WTC11 (cell line): ENCODE results near the gene MRPL20. TPM values are rescaled to one million over a fixed set of nuclear protein-coding genes. Genes with fewer than 3 reads are reported as not detected.
"Not testable (repeated sequence)": the region's sequence is repeated elsewhere in the genome, so short reads cannot be mapped to it uniquely, and the experiment has no call there.

Experiments
- ATAC-seq: fragments of 200-7000 bp; cut with Tn5 transposase; 2 replicates; pipeline ENCODE4 v1.10.0; 2021; ENCODE audit warnings: mild to moderate bottlenecking, moderate library complexity
- CTCF ChIA-PET: fragments of 300-600 bp; sonication (Branson Sonifier 250); formaldehyde crosslinking; loops from one replicate; lab custom pipeline; 2021; ENCODE audit warnings: antibody characterized with exemption; lab: Charles Lee
- POLR2A ChIA-PET: fragments of 350-600 bp; sonication (Branson Sonifier 250); formaldehyde crosslinking; loops from one replicate; lab custom pipeline; 2021; ENCODE audit warnings: antibody characterized with exemption; lab: Charles Lee
- DNase-seq: peaks from one replicate; pipeline ENCODE4 v3.0.0; 2021; ENCODE audit warnings: low spot score
- H3K27ac Mint-ChIP-seq: 2 replicates; pipeline ENCODE4 v1.8.0; 2021; ENCODE audit warnings: mixed read lengths
- H3K27me3 Mint-ChIP-seq: 2 replicates; pipeline ENCODE4 v1.8.0; 2021; ENCODE audit warnings: low read depth, mild to moderate bottlenecking, moderate library complexity, mixed read lengths
- H3K36me3 Mint-ChIP-seq: 2 replicates; pipeline ENCODE4 v1.8.0; 2021; ENCODE audit warnings: mixed read lengths
- H3K4me1 Mint-ChIP-seq: 2 replicates; pipeline ENCODE4 v1.8.0; 2022; ENCODE audit warnings: mixed read lengths
- H3K4me3 Mint-ChIP-seq: 2 replicates; pipeline ENCODE4 v1.8.0; 2021; ENCODE audit warnings: mild to moderate bottlenecking, moderate library complexity, mixed read lengths
- H3K9me3 Mint-ChIP-seq: 2 replicates; pipeline ENCODE4 v1.8.0; 2021; ENCODE audit warnings: mixed read lengths
- CBFB ChIP-seq: sonication (generic); formaldehyde crosslinking; IDR thresholded peaks from 2 replicates; pipeline ENCODE4 v1.8.1; 2022; ENCODE audit warnings: mild to moderate bottlenecking, low read depth, missing genetic modification reagents
- CREB1 ChIP-seq: sonication (generic); formaldehyde crosslinking; IDR thresholded peaks from 2 replicates; pipeline ENCODE4 v1.8.0; 2023; ENCODE audit warnings: mild to moderate bottlenecking, missing genetic modification reagents
- FOXJ3 ChIP-seq: sonication (generic); formaldehyde crosslinking; IDR thresholded peaks from 2 replicates; pipeline ENCODE4 v1.9.0; 2021; ENCODE audit warnings: missing genetic modification reagents, mild to moderate bottlenecking, borderline replicate concordance
- GRHL2 ChIP-seq: fragments of 250-450 bp; sonication (Bioruptor Pico); IDR thresholded peaks from 2 replicates; pipeline ENCODE4 v1.8.0; 2022; ENCODE audit warnings: mild to moderate bottlenecking, moderate library complexity; ENCODE audit not compliant: insufficient replicate concordance, severe bottlenecking
- HMGXB4 ChIP-seq: sonication (generic); formaldehyde crosslinking; IDR thresholded peaks from 2 replicates; pipeline ENCODE4 v1.8.1; 2023; ENCODE audit warnings: mild to moderate bottlenecking, moderate library complexity, missing genetic modification reagents
- IRF2 ChIP-seq: sonication (generic); formaldehyde crosslinking; IDR thresholded peaks from 2 replicates; pipeline ENCODE4 v1.8.0; 2022; ENCODE audit warnings: low read depth, missing genetic modification reagents, borderline replicate concordance
- JUN ChIP-seq: sonication (generic); formaldehyde crosslinking; IDR thresholded peaks from 2 replicates; pipeline ENCODE4 v1.8.0; 2023; ENCODE audit warnings: mild to moderate bottlenecking, missing genetic modification reagents
- KAT7 ChIP-seq: sonication (generic); formaldehyde crosslinking; IDR thresholded peaks from 2 replicates; pipeline ENCODE4 v1.8.1; 2023; ENCODE audit warnings: missing genetic modification reagents, mild to moderate bottlenecking, borderline replicate concordance
- RELA ChIP-seq: sonication (generic); formaldehyde crosslinking; IDR thresholded peaks from 2 replicates; pipeline ENCODE4 v1.8.1; 2022; ENCODE audit warnings: missing genetic modification reagents, mild to moderate bottlenecking, borderline replicate concordance
- STAT6 ChIP-seq: sonication (generic); formaldehyde crosslinking; conservative IDR thresholded peaks from 2 replicates; pipeline ENCODE4 v1.8.1; 2023; ENCODE audit warnings: mild to moderate bottlenecking, low read depth, missing genetic modification reagents, moderate library complexity
- ZBTB43 ChIP-seq: sonication (generic); formaldehyde crosslinking; IDR thresholded peaks from 2 replicates; pipeline ENCODE4 v1.8.1; 2023; ENCODE audit warnings: mild to moderate bottlenecking, missing genetic modification reagents
- ZNF232 ChIP-seq: sonication (generic); formaldehyde crosslinking; IDR thresholded peaks from 2 replicates; pipeline ENCODE4 v1.8.0; 2022; ENCODE audit warnings: mild to moderate bottlenecking, missing genetic modification reagents
- ZNF281 ChIP-seq: sonication (generic); formaldehyde crosslinking; IDR thresholded peaks from 2 replicates; pipeline ENCODE4 v1.8.0; 2023; ENCODE audit warnings: mild to moderate bottlenecking, missing genetic modification reagents
- ZNF423 ChIP-seq: fragments of 250-450 bp; sonication (Bioruptor Pico); IDR thresholded peaks from 2 replicates; pipeline ENCODE4 v2.1.2; 2022; ENCODE audit warnings: mild to moderate bottlenecking, moderate library complexity
- total RNA-seq: library from RNA; stranded (reverse); gene quantifications from 3 replicates; pipeline ENCODE4 v1.2.3, GENCODE V29; 2021

MRPL20 gene
- total RNA-seq, 1 experiment from 2014 or later, result 156 TPM

GRCh38 chr1:1387098-1388077 is 19.7 kb downstream of the MRPL20 start (continued):
- no peak for TF ChIP-seq ZNF423 (CRISPR knock-in tag)
- TF ChIP-seq KAT7, result no peak
- no peak for TF ChIP-seq STAT6 (CRISPR knock-in tag)

- Mint-ChIP-seq H3K27ac (no peak overlapping the region), H3K4me3 (no peak overlapping the region), H3K4me1 (no peaks in the 10 kb centered on the region), H3K9me3 (no peaks in the 10 kb centered on the region), H3K27me3 (no peaks in the 10 kb centered on the region), H3K36me3 (peaks cover 60% of the 10 kb centered on the region)
- DNase-seq (no peak), ATAC-seq (no peak)
- ChIA-PET CTCF (interaction anchor here (2.2 kb wide), 1 partner anchor 16 kb away, joined by 9 read pairs; no protein-coding TSS in a partner anchor), POLR2A (interaction anchor here (1.7 kb wide), 1 partner anchor 13 kb away, joined by 5 read pairs; the partner anchor contains the start of gene CCNL2)
- no peak for TF ChIP-seq GRHL2 (CRISPR knock-in tag)
- TF ChIP-seq FOXJ3 (CRISPR knock-in tag), result no peak
- no peak for TF ChIP-seq ZBTB43 (CRISPR knock-in tag)
- TF ChIP-seq CBFB (CRISPR knock-in tag), result no peak
- TF ChIP-seq IRF2 (CRISPR knock-in tag), result no peak
Measured at GRCh38 chr1:1385931-1386330, 21.2 kb downstream of the MRPL20 start.

- not testable (repeated sequence) for H3K4me1 Mint-ChIP-seq, H3K9me3 Mint-ChIP-seq
- CTCF ChIA-PET, result interaction anchor here (2.2 kb wide), 1 partner anchor 17 kb away, joined by 9 read pairs; no protein-coding TSS in a partner anchor
Measured at GRCh38 chr1:1385339-1385738, 21.8 kb downstream of the MRPL20 start.

GRCh38 chr1:1381294-1381693 is 25.8 kb downstream of the MRPL20 start:
- POLR2A ChIA-PET, result no interaction called here
- peaks cover 14% of the 10 kb centered on the region for H3K36me3 Mint-ChIP-seq
- DNase-seq (no peak), ATAC-seq (no peak)
- no peaks in the 10 kb centered on the region for H3K27me3 Mint-ChIP-seq
- no peaks in the 10 kb centered on the region for H3K4me1 Mint-ChIP-seq
- H3K27ac Mint-ChIP-seq, result no peak overlapping the region
- no peak overlapping the region for H3K4me3 Mint-ChIP-seq
- no peaks in the 10 kb centered on the region for H3K9me3 Mint-ChIP-seq
- CTCF ChIA-PET, result no interaction called here
- no peak for TF ChIP-seq ZNF232 (CRISPR knock-in tag)
- no peak for TF ChIP-seq RELA (CRISPR knock-in tag)
- TF ChIP-seq IRF2 (CRISPR knock-in tag), result no peak
- TF ChIP-seq ZNF281 (CRISPR knock-in tag), result no peak
- TF ChIP-seq HMGXB4, result no peak
- no peak for TF ChIP-seq JUN
- TF ChIP-seq ZBTB43 (CRISPR knock-in tag), result no peak
- TF ChIP-seq CREB1 (CRISPR knock-in tag), result no peak

More at GRCh38 chr1:1385339-1385738, 21.8 kb downstream of the MRPL20 start:
- ATAC-seq, H3K4me3 Mint-ChIP-seq, DNase-seq, H3K27me3 Mint-ChIP-seq, H3K27ac Mint-ChIP-seq: not testable (repeated sequence)
- POLR2A ChIA-PET, result interaction anchor here (1.7 kb wide), 1 partner anchor 14 kb away, joined by 5 read pairs; the partner anchor contains the start of gene CCNL2
- peaks cover 54% of the 10 kb centered on the region for H3K36me3 Mint-ChIP-seq
